SIG-M5 (cell line): Measurements from ENCODE around the gene ACOT7.
"Not testable (repeated sequence)": the region's sequence is repeated elsewhere in the genome, so short reads cannot be mapped to it uniquely, and the experiment has no call there.

ENCODE experiments used
- DNase-seq: peaks from one replicate; lab custom pipeline; 2025; lab: John Stamatoyannopoulos, UW

ACOT7 gene

DNA sequence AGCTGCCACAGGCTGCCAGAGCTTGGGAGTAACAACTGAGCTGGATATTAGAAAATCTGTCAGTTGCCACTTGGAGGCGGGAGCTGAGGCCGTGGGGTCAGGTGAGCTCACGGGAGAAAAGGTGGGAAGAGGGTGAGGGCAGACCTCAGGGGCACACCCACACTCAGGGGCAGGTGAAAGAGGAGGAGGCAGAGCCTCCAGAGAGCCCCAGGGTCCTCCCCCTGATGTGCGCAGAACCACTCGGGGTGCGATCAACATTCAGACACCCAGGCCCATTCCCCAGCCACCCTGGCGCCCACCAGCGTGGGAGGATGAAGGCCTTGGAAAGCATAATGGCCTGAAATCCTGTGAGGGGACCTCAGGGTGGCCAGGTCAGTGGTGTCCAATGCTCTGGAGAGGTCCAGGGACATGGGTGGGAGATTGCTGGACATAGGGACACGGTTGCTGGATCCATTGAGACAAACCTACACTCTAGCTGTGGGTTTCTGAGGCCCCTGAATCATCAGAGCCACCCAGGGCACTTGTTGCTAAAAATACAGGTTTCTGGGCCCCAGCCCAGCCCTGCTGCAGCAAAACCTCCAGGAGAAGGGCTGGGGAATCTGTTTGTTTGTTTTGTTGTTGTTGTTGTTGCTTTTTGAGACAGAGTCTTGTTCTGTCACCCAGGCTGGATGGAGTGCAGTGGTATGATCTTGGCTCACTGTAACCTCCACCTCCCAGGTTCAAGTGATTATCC, 83.3 kb downstream of the ACOT7 start:
- no peak for DNase-seq

DNA sequence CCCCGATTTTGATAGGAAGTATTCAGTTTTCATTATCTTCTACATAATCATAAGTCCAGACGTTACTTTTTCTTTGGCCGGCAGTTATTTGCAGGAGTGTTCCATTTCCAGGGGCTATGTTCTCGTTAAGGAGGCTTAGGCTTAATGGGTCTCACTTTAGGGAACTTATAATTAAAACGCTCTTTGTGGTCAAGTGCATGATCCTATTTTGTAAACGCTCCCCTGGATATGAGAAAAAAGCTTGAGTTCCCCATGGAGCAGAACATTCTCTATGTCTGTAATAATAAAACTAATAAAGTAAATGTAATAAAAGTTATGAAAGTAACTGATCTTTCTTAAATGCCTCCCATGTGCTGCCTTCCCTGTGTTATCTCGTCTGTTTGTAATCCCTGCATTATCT, 84.0 kb downstream of the ACOT7 start:
- DNase-seq = no peak

DNA sequence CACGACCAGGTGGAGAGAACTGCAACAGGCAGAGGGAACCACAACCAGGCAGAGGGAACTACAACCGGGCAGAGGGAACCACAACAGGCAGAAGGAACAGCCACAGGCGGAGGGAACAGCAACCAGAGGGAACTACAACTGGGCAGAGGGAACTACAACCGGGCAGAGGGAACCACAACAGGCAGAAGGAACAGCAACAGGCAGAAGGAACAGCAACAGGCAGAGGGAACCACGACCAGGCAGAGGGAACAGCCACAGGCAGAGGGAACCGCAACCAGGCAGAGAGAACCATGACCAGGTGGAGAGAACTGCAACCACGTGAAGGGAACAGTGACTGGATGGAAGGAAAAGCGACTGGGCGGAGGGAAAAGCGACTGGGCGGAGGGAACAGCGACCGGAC, 85.1 kb downstream of the ACOT7 start:
- no peak for DNase-seq

DNA sequence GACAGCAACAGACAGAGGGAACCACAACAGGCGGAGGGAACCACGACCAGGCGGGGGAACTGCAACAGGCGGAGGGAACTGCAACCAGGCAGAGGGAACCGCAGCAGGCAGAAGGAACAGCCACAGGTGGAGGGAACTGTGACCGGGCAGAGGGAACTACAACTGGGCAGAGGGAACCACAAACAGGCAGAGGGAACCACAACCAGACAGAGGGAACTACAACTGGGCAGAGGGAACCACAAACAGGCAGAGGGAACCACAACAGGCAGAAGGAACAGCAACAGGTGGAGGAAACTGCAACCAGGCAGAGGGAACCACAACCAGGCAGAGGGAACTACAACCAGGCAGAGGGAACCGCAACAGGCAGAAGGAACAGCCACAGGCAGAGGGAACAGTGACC, 85.9 kb downstream of the ACOT7 start:
- DNase-seq = not testable (repeated sequence)

DNA sequence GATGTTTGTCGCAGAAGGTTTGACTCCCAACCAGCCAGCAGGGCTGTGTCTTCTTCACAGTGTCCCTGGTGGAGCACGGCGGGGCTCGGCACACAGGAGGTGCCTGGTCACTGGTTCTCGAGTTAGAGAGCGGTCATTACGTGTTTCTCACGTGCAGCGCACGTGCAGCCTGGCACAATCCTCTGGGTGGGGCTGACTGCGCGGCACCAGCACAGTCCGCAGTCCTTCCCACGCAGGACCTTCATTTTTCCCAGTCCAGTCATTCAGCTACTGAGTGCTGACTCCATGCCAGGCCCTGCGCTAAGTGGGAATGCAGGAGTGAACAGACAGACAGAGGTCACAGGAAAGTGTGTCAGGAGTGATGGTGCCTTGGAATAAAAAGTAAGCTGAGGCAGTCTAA, 86.5 kb downstream of the ACOT7 start:
- DNase-seq = no peak

DNA sequence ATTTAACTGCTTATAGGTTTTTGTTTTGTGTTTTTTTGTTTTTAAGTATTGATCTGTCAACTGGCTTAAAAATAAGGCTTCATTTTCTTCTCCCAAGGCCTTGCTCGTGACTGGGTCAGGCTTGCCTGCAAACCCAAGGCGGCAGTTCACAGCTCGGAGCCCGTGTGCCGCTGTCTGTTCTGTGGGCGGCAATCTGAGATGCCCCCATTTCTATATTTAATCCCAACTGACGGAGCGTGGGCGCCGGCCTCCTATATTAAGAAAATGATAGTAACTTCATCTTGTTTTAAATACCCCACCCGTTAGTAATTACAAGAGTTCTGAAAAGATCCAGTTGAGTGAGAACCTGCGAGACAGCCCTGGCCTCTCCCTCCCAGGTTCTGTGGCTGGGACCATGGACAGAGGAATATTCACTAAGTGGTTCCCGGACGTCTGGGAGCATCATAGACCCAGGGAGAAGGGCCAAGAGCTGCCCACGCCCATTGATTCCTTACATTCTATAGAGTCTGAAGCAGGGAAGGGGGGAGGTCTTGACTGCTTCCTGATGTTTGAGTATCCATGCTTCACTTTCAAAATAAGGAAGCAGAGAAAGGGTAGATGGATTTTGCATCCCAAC, 90.1 kb downstream of the ACOT7 start:
- no peak for DNase-seq

DNA sequence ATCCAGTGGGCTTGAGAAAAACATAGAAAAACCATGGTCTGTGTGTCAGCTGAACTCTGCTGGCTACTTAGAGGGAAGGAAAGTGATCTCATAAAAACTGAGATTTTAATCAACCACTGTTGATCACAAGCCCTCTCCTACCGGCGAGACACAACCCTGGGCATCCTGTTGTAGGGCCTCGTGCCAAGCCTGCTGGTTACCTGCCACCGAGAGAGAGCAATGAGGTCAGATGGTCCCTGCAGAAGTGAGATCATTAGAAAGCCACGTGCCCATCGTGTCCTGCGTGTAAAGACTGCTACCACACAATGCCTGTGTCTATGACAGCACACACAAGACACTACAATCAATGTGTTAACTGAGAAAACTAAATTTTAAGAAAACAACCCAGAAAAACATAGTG, 91.0 kb downstream of the ACOT7 start:
- DNase-seq = no peak

DNA sequence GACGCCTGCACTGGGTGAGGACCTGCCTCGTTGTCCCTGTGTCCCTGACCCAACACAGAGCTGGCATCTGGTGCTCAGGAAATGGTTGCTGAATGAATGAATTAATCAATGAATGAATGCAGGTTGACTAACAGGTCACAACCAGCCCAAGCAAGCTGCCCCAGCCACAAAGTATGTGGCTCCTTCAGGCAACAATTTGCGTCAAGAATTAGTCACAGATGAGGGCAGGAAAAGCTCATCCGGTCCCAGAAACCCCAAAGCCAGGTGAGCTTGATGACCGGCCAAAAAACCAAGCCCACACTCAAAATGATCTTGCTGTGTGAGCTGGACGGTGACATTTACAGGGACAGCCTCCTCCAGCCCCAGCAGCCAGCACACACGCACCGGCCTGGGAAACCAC, 92.0 kb downstream of the ACOT7 start:
- DNase-seq = no peak

DNA sequence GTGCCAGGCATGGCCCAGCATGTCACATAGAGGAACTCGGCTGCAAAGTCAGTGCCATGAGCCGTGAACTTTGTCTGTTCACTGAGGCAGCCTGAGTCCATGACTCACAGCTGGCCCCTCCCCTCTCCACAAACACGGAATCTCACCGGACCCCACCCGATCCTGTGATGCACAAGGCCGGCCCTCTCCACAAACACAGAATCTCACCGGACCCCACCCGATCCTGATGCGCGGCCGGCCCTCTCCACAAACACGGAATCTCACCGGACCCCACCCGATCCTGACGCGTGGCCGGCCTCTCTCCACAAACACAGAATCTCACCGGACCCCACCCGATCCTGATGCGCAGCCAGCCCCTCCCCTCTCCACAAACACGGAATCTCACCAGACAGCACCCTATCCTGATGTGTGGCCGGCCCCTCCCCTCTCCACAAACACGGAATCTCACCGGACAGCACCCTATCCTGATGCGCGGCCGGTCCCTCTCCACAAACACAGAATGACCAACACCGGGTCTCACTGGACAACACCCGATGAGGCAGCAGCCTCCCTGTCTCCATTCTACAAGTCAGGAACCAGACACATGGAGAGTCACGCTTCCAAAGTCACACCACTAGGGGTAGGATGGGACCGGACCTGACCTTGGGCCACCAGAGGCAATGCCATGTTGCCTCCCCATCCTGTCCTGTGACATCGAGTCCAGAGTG, 93.1 kb downstream of the ACOT7 start:
- no peak for DNase-seq

DNA sequence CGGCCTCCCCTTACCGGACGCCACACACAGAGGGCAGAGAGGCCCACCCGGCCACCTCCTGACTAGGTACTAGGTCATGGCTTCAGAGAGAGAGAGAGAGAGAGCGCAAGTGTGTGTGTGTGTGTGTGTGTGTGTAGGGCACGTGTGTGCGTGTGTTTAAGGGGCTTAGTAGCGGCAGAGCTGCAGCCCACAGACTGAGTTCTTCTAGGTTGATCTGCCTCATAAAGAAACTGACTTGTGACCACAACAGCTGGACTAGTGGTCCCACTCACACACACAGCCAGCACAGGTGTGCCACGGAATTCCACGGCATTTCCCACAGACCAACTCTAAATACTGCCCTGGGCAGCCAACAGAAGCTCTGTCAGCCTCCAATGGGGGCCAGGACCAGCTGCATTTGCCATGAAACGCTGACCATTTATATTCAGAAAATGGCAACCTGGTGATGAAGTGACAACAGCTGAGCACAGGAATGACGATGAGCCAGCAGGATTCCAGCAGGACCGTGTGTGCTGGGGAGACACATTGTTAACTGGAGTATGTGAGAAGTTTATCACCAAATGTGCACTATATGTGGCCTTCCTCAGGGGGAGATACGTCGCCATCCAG, 93.9 kb downstream of the ACOT7 start:
- no peak for DNase-seq

DNA sequence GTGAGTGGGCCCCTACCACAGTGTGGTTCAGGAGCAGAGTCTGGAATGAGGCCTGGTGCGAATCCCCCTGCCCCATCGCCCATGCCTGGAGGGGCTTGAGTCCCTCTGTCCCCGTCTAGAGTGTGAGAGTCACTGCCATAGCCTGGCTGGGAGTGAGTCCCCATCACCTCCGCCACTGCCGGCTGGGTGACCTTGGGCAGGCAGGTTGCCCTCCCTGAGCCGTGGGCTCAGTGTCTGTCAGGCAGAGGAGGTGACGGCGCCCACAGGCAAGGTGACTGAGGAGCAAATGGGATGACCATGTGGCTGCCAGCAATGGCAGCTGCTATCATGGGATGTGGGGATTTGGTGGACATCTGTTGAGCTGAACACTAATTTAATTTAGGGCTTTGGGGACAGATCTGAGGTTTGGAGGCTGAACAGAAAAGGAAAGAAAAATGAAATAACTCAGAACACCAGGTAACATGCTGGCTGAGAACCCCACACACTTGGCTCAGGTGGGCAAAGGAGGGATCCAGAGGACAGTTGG, 94.6 kb downstream of the ACOT7 start:
- no peak for DNase-seq

DNA sequence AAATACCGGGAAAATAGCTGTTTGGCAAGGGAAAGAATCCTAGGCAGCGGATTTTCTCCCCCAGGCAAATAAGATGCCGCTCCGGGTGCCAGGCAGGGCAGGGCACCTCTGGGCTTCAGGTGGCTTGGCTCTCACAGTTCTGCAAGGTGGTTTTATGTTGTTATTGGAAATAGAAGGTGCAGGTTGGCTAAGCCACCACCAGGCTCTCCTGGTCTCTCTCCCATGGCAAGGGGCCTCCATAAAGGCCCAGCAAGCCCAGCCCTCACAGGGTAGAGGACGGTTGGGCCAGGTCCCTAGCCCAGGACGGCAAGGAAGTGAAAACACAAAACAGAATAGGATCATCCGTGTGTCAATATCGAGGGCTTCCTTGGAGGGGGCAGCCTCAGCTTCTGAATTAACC, 95.0 kb downstream of the ACOT7 start:
- no peak for DNase-seq

DNA sequence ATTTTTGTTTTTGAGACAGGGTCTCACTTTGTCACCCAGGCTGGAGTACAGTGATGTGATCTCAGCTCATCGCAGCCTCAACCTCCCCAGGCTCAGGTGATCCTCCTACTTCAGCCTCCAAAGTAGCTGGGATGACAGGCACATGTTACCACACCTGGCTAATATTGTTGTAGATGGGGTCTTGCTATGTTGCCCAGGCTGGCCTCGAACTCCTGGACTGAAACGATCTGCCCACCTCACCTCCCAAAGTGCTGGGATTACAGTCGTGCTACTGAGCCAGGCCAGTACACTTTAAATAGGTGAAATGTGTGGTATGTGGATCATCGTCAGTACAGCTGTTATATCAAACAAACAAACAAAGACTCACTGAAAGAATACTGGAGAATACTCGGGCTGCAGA, 97.7 kb downstream of the ACOT7 start:
- DNase-seq = no peak

DNA sequence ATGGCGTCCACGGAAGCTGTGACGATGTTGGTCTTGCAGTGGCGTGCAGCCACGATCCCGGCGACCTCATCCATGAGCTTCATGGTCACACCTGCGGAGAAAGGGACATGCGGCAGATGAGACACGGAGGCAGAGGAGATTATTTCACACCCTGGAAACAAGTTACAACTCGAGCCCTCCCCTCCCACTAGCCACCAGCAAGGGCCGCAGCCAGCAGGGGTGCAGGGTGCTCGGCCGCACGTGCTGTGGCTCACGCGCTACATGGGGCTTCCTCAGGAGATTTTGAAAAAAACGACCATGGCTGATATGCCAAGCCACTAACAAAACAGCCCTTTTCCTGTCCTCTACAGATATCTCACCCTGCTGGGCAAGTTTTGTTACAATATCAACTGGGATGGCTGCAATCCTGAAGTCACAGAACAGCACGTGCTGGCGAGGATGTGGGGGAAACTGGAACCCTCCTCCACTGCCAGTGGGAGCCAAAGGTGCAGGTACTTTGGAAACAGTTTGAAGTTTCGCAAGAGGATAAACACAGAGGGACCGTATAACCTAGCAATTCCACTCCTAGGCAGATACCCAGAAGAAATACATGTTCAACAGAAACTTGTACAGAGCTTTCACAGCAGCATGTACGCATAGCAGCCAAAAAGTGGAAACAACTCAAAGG, 98.5 kb downstream of the ACOT7 start:
- no peak for DNase-seq

DNA sequence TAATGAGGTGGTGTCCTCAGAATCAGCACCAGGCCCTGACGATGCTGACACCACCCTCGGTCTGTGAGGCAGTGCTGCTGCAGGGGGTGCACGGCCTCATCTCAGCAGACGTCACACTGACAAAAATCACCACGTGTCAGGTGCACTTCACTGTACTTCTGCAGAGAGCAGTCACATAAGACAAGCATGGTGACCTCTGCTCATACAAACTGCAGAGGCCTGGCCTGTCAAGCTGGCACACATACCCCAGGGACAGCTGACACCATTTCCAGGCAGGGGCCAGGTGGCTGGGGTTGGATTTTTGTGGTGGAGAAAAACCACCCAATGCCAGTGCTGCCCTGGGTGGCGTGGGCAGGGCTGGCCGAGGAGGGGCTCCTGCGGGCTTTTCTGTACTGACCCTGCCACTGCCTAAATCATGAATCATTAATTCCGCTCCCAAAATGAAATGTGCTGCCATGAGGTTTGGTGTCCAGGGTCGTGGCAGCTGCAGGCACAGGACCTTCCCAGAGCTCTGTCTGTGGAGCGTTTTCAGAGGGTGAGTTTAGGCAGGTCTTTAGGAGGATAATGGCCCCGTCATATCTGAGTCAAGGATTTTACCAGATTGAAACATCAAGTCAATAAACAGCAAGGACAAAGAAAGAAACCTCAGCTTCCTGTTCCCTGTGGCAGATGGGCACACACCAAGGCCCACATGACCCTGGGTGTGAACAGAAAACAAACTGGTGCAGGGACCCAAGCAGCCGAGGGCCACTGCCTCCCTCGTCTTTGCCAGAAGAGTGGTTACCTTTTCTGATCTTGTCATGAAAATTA, 99.3 kb downstream of the ACOT7 start:
- DNase-seq = no peak

DNA sequence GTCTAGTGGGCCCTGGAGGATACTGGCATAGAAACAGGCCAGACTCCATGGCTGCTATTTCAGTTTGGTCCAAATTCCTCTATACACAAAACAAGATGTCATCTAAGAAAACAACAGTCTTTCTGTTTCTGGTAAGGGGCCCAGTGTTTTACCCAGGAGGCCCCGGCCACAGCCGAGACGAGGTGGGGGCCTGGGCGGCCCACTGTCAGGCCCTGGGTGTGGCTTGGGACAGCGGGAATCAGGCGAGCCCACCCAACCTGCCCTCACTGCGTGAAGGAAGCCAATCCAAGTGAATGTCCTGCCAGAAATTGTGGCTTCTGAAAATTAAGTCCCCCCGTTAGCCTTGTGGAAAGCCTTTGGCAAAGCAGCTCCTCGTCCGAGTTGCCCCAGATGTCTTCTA, 101.5 kb downstream of the ACOT7 start:
- DNase-seq = no peak

DNA sequence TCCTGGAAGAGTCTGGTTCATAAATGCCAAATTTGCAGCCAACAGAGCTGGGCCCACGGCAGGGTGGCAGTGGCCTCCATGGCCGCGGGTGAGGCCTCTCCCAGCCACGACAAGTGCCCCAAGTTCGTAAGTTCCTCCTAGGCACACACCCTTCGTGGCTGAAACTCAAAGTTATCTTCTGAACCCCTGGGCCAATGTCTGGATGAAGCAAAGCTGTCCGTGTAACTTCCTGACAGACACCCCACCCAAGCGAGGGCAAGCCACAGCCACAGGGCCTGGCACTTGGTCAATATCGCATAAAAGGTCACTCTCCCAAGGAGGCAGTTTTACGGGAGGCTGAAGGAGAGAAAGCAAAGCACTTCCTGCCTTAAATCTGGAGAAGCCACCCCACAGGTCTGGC, 104.9 kb downstream of the ACOT7 start:
- DNase-seq = no peak

DNA sequence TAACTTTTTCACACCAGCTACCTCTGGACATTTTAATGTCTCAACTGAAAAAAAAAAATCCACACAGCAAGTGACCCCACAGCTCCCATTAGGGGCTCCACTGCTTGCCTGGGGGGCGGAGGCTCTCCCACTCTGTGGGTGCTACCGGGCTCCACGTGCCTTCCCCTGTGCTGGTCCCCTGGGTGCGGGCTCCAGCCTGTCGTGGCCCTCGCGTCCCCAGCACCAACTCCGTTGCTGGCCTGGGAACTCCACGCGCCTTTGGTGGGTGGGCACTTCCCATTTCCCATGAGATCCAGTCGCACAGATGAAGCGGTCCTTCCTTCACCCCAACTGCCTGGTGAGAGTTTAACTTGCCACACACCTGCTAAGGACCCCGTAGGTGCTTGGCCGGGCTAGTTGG, 105.5 kb downstream of the ACOT7 start:
- DNase-seq = no peak

DNA sequence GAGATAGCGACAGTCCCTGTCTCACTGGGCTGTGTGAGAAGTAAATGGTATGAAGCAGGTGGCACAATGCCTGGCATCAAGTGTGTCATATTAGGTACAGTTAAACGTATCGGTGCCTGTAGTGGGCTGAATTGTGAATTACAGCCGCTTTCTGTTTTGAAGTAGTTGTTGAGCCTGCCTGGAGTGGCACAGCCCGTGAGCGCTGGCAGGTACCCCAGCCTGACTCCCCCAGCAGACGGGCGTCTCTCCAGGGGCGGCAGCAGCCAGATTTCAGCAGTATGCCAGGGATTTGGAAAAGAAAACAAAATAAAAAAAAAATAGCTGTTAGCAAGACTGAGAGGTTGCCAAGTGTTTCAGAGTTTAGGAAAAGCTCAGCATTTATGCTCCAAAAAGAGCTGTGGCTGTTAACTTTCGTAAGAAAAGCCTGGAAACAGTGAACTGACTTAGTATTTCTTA, 106.1 kb downstream of the ACOT7 start:
- no peak for DNase-seq

DNA sequence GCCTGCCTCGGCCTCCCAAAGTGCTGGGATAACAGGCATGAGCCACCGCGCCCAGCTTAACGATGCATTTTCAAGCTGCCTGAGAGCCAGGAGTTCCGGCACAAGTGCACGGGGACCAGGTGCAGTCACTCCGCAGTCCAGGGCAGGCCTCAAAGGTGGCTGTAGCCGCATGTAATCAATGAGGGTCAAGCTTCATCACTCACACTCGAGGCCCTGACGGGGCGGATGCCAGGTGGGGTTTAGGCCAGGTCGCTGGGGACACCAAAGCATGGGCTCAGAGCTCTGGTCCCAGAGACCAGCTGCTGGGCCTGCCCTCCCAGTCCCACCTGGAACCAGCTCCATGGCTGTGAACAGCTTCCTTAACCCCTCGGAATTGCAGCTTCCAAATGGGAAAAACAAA, 106.5 kb downstream of the ACOT7 start:
- no peak for DNase-seq

DNA sequence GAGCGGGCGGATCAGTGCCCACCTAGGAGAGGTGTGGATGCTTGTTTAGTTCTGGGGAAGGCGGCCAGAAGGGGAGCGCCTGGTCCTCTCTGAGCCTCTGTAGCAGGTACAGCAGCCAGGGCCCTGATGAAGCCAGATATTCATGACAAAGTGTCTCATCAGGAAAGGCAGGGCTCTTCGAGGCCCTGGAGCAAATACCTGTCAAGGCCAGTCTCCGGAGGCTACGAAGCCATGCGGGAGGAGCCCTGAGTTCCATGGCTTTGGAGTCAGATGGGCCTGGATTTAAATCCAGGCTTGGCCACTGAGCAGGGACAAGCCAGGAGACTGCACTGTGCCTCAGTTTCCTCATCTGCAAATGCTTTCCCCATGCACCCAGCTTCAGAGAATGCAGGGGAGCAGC, 107.3 kb downstream of the ACOT7 start:
- DNase-seq = no peak
